Activated T-cell treated with anti-CD3 and anti-CD28 coated beads, Interleukin-2, amount 50 U/mL, for 48 hours (primary cell): Measurements from ENCODE around the gene SRC.

ENCODE experiments used
- DNase-seq, 2 experiments: peaks; one replicate each; pipeline ENCODE4 v3.0.0-alpha.2; 2020

The SRC gene

GRCh38 chr20:37436527-37437186 lies 90.7 kb downstream of the SRC start:
- DNase-seq = no peak

- no peak for DNase-seq
Observed at GRCh38 chr20:37437676-37438075, 91.7 kb downstream of the SRC start.

- DNase-seq = no peak
Observed at GRCh38 chr20:37438464-37439222, 92.7 kb downstream of the SRC start.

GRCh38 chr20:37439223-37439933 lies 93.4 kb downstream of the SRC start:
- DNase-seq = no peak

- DNase-seq = no peak
Observed at GRCh38 chr20:37441023-37441422, 95.1 kb downstream of the SRC start.

- DNase-seq = no peak
Observed at GRCh38 chr20:37442547-37442946, 96.6 kb downstream of the SRC start.

GRCh38 chr20:37442986-37443385 lies 97.0 kb downstream of the SRC start:
- DNase-seq = no peak

GRCh38 chr20:37443596-37443995 lies 97.7 kb downstream of the SRC start:
- no peak for DNase-seq

- no peak for DNase-seq
Observed at GRCh38 chr20:37445041-37445440, 99.1 kb downstream of the SRC start.

GRCh38 chr20:37446286-37447032 lies 100.5 kb downstream of the SRC start:
- no peak for DNase-seq

GRCh38 chr20:37447688-37448087 lies 101.7 kb downstream of the SRC start:
- DNase-seq = no peak

- DNase-seq = no peak
Observed at GRCh38 chr20:37449276-37449675, 103.3 kb downstream of the SRC start.

- no peak for DNase-seq
Observed at GRCh38 chr20:37450344-37450743, 104.4 kb downstream of the SRC start.

GRCh38 chr20:37451616-37452015 lies 105.7 kb downstream of the SRC start:
- no peak for DNase-seq

- DNase-seq = no peak
Observed at GRCh38 chr20:37452236-37452635, 106.3 kb downstream of the SRC start.

- no peak for DNase-seq
Observed at GRCh38 chr20:37453288-37453687, 107.3 kb downstream of the SRC start.

GRCh38 chr20:37453836-37454235 lies 107.9 kb downstream of the SRC start:
- DNase-seq = no peak

GRCh38 chr20:37454636-37455385 lies 108.9 kb downstream of the SRC start:
- no peak for DNase-seq
